HL-60 (cell line): ENCODE measurements around the gene AKAP13.

Experiments
- GABPA ChIP-seq: IDR thresholded peaks from 2 replicates; pipeline ENCODE4 v1.6.1; 2012; ENCODE audit warnings: low read depth
- POLR2AphosphoS5 ChIP-seq: IDR thresholded peaks from 2 replicates; pipeline ENCODE4 v1.6.1; 2012; ENCODE audit warnings: low read depth
- REST ChIP-seq: IDR thresholded peaks from 2 replicates; pipeline ENCODE4 v1.6.1; 2012; ENCODE audit warnings: low read depth; ENCODE audit not compliant: insufficient replicate concordance
- SPI1 ChIP-seq: IDR thresholded peaks from 2 replicates; pipeline ENCODE4 v1.6.1; 2012; ENCODE audit warnings: low read depth, mild to moderate bottlenecking, borderline replicate concordance
- TF ChIP-seq, protein P1 (sequence below): IDR thresholded peaks from one replicate; pipeline ENCODE4 v1.5.1; 2011; ENCODE audit warnings: low read length, control low read depth, inconsistent platforms; ENCODE audit not compliant: insufficient read depth

DNA sequence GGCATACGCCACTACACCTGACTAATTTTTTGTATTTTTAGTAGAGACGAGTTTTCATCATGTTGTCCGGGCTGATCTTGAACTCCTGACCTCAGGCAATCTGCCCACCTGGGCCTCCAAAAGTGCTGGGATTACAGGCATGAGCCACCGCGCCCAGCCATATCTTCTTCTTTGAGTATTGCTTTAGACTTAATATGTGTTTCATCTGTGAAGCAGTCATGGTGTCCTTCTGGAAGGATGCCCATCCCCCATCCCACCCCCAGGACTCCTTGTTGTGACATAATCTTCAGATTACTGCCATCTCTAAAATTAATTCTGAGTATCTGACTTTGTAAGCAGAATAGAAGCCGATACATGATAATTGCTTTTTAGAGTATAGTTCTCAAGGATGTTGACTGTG lies 356.7 kb downstream of the AKAP13 start:
- TF ChIP-seq, protein P1, sequence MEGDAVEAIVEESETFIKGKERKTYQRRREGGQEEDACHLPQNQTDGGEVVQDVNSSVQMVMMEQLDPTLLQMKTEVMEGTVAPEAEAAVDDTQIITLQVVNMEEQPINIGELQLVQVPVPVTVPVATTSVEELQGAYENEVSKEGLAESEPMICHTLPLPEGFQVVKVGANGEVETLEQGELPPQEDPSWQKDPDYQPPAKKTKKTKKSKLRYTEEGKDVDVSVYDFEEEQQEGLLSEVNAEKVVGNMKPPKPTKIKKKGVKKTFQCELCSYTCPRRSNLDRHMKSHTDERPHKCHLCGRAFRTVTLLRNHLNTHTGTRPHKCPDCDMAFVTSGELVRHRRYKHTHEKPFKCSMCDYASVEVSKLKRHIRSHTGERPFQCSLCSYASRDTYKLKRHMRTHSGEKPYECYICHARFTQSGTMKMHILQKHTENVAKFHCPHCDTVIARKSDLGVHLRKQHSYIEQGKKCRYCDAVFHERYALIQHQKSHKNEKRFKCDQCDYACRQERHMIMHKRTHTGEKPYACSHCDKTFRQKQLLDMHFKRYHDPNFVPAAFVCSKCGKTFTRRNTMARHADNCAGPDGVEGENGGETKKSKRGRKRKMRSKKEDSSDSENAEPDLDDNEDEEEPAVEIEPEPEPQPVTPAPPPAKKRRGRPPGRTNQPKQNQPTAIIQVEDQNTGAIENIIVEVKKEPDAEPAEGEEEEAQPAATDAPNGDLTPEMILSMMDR, result no peak
- no peak for TF ChIP-seq POLR2AphosphoS5
- no peak for TF ChIP-seq REST
- TF ChIP-seq GABPA, result no peak
- no peak for TF ChIP-seq SPI1
